DMS79 treated with DMSO at 0.1 percent for 48 hours (cell line): ENCODE data around the gene OTUD7B.
"Not testable (repeated sequence)": the region's sequence is repeated elsewhere in the genome, so short reads cannot be mapped to it uniquely, and the experiment has no call there.

Source experiments
- DNase-seq: peaks from one replicate; lab custom pipeline; 2025; lab: John Stamatoyannopoulos, UW

Gene OTUD7B

DNA sequence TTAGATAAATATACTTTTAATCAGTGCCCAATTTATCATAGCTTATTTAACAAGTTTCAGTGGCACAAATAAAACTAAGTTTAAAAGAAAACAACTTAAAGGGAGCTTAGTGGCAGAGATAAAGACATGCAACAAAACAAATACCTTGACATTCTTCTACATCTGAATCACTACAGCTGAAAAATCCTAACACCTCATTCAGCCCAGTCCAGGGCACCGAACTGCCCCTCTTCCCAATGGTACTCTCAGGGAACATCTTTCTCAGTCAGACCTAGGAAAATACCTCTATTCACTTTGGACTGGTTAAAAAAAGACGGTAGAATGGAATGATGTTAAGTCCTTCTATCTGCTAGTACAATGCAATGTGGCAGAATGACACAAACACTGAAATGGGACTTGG is 8.3 kb downstream of the OTUD7B start:
- DNase-seq, result no peak

DNA sequence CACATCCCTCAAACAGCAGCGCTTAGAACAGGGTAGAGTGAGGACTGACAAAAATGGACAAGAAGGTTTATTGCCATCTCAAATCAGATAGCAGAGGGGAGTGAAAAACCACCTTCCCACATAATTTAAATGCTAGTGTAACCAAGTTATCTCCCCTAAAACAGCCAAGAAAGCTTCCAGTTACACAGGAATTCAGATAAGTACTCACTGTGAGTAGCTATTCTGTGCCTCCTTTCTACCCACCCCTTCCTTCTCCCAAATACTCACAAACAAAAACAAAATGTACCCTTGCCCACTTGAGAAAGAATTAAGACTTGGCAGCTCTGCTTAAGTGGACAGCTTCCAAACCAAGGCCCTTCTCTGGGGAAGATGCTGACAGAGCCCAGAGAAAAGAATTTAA is 9.1 kb downstream of the OTUD7B start:
- no peak for DNase-seq

DNA sequence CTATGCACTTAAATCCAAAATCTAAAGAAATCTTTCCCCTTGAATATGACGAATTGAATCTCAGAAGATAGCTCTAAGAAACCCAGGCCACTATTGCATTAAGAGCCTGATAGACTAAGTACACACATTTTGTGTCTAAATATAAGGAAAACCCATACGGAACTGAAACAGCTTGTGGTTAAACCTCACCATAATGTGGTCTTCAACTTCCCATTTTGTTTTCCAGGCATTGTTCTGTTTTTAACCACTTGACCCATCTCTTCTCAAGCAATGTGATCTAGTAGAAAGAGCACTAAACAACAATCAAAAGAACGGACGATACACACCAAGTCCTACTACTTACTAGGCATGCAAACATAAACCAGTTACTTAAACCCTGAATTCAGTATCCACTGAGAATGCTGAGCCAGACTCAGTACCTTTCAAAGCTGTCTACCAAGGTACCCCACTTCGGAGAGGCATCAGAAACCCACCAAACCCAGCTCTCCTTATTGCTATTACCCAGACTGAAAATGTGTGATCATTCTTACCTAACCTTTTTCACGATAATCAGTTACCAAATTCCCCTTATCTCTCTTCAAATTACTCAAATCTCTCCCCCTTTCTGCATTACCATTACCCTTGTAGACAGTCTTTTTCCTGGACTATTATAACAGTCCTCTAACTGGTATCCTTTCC is 12.8 kb downstream of the OTUD7B start:
- no peak for DNase-seq

DNA sequence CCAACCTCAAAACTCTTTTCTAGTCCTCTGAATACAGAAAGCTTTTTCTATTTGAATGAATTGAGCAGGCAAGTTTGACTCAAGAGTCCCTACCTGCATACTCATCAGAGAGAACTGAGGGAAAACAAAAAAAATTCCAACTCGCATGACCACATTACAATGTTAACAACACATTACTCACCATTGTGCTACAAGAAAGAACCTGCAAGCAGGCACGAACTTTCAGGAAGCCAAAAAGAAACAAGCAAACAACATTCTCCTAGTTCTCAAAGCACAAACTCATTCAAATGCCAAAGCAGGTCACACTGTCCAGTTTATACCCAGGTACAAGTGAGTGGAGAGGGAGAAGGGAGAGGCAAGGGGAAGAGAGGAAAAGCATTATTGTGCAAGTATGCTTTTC is 14.6 kb downstream of the OTUD7B start:
- DNase-seq, result no peak

DNA sequence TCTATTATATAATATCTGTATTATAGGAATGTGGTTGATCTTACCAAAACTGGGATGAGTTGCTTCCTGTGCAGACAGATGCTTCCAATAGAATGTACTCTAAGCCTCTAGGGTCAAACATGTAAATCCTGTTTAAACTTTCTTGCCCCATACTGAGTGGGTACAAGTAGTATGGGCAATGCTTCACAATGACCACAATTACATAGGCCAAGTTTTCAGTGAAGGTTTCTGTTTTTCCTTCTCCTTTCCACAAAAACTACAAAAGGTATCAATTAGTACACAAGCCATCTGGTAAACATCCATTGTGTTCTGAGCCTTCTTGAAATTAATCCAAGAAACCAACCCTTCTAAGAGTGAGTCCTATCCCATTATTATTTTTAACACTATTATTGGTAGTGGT is 16.8 kb downstream of the OTUD7B start:
- DNase-seq, result no peak

DNA sequence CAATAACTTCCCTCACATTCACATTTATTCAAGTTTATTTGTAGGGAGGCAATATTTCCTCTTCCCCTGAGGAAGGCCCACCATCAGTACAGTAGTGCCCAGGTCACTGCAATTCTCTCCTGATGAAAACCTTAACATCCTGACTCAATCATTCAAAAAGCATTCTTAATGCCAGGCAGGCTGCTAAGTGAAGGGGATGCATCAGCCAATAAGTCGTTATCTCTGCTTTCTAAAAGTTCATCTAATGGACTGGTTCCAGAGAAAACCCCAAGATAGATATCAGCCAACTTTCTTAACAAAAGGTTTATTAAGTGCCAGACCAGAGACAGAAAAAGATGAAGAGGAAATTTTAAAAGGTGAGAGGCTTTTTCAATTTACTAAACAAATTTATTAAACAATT is 17.3 kb downstream of the OTUD7B start:
- DNase-seq, result no peak

DNA sequence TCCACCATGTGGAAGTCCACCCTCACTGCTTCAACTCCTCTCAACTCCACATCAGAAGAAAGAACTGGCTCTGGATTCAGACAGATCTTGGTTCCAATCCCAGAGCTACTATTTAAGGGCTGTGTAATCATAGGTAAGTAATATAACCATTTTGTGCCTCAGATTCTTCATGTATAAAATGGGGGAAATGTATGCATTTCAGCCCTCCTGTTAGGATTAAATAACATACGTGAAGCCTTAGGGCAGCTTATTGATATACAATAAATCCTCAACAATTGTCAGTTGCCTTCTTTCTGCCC is 23.3 kb downstream of the OTUD7B start:
- DNase-seq, result no peak

DNA sequence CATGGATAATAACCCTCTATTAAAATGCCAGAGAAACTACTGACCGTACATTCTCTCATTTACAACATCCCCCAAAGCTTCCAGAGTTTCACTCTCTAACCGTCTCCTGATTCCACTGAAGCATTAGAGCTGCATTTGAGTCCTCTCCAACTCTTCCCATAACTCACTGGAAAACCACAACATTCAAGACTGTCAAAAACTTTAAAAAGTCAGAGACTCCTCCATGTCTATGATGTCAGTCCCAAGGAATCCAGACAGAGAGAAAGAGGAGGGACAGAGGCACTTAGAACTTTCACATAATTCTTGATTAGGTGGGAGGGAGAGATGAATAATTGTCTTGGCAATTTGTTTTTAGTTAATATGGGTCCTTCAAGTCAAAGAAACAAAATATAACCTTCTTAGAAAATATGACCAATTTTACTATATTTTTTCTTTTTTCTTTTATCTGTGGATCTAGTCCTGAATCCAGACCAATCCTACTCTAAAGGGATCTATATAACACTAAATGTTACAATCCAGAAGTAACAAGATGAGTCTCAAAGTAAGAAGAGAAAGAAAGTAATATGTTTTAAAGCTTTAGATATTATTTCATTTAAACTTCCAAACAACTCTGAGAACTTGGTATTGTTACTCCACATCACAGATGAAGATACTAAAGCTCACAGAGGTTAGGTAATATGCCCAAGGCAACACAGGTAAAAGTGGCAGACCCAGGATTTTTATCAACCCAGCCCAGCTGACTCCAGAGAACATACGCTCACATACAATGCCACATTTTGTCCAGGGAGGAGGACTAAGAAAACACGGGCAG is 23.8 kb downstream of the OTUD7B start:
- DNase-seq, result no peak

DNA sequence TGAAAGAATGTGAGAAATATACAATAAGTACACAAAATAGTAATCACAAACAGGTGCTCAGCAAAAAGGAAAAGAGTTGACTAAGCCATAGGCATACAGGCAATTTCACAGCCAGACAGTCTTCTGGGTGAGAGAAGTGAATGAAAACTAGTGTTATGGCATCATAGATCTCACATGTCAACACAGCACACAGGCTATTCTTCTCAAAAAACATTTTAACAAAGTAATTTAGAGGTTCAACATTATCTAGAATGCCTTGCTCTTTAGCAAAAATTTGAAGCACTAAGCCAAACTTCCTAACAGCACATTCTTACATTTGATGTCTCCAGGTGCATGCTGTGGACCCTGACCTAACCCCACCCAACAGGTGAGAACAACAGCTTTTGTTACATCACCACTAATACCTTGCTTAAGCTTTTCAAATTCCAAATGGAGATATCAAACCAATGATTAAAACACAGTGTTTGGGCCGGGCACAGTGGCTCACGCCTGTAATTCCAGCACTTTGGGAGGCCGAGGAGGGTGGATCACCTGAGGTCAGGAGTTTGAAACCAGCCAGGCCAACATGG is 30.5 kb downstream of the OTUD7B start:
- no peak for DNase-seq

DNA sequence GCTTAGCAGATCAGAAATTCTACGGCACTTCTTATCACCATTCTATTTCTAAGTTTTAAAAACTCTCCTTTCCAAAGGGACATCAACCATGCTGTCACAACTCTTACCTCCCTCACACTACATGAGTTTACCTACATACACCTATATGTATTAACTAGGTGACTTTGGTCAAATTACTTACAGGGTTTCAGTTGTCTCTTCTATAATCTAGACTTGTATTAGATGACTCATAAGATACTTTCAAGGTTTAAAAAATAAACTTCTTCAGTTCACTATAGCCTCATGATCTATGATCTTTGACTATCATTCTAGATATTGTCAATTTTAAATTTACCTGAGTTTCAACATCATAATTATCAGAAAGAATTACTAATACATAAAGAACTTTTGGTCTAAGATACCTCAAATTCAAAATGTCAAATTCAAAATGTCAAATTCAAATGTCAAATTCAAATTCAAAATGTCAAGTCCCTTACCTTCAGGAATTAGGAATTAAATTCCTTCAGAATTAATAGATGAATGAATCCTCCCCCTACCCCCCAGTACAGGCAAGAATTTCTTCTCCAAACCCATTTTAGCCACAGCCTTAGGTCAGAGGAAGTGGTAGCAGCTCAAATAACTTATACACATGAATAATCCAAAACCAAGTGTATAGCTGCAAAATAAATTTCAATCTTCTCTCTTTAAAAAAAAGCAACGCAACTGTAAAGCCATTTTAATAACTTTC is 31.1 kb downstream of the OTUD7B start:
- no peak for DNase-seq

DNA sequence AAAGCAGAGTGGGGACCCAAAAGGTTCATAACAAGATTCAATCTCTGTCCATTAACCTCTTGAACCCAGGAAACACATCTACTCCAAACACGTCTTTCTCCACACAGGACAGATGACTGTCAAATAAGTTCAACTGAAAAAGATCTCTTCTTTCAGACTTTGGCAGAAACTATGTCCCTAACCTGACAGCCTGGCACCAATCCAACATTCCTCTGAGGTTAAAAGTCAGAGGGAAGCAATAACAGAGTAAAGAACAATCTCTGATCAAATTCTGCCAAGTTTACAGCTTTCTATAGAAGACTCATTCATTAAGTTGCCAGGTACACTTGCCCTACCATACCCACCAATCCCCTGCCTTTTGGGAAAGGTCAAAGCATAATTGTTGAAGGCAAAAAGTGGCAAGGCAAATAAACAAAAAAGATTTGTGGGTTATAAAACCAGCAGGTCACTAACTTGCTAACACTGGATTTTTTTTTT is 31.9 kb downstream of the OTUD7B start:
- DNase-seq, result no peak

DNA sequence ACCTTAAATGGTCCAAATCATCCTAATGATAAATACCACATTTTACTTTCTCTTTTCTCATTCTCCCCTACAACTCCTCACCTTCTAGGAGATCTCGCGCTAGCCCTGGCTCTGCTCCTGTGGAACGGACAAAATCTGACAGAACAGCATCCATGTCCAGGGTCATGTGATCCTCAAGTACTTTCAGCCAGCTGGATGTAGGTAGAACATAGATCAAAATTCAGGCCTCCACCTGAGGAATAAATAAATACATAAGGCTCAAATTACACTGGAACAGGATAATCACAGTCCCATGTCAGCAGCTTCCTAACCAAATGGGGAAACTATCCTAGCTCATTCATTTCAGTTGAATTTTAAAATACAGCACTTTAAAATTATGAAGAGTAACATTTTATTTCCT is 33.2 kb downstream of the OTUD7B start:
- peak; percentile 19 for DNase-seq

DNA sequence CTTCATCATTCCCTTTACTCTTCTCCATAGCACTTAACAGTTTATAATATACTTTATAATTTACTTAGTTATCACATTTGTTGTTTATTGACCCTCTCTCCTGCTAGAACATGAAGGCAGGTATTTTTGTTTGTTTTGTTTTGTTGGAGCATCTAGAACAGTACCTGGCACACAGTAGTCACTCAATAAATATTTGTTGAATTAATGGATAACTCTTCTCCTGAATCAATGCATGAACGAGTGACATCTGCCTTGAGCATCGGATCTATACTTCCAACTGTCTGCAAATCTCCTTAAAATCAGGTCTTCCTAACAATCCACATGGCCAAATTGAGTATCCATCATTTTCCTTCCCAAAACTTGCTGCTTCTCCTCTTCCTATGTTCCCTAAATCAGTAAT is 38.0 kb downstream of the OTUD7B start:
- DNase-seq, result no peak

DNA sequence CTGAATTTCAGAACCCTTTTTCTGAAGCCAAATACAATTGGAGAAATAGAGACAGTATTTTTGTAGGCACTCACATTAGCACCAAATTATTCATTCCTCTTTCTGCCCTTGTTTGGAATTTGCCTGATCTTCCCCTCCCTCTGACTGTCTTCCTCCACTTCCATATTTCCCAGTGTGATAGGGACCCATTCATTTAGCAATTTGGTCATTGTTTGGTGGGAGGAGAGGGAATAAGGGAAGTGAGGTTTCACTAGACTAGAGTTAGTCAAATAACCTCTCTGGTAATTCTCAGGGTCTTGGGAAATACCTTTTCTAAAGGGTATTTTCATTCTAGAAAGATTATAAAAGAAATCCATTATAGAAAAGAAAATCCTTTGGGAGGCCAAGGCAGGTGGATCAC is 42.9 kb downstream of the OTUD7B start:
- no peak for DNase-seq

DNA sequence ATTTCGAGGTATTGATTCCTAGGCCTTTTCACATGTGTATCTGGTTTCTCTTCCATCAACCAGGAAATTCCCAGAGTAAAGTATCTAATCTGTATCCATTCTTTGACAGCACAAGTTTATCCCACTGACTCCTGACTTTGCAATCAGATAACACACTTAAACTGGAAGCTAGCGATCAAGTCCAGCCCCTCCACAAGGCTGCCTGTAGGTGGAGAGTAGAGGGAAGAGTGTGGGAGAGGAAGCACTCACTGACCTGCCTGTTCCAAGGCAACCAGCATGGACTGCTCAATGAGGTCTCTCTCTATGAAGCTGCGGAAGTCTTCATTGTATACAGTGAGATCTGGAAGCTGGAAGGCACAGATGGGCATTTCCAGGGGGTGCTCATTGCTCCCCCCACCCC is 43.5 kb downstream of the OTUD7B start:
- no peak for DNase-seq

DNA sequence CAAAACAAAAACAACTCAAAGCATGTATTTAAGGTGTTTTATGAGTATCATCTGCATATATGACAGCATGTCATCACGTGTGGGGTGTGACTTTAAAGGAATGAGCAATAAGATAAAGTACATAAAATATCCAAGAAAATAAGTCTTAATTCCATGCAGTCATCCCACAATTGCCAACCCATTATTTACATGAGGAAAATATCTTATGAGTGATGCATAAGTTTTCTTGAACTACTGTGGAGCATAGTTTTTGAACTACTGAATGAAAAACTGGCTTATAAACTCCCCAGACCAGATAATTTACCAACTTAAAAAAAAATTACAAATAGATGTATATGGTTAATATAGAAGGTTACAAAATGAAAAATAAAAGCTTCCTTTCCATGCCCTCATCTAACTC is 44.1 kb downstream of the OTUD7B start:
- no peak for DNase-seq

DNA sequence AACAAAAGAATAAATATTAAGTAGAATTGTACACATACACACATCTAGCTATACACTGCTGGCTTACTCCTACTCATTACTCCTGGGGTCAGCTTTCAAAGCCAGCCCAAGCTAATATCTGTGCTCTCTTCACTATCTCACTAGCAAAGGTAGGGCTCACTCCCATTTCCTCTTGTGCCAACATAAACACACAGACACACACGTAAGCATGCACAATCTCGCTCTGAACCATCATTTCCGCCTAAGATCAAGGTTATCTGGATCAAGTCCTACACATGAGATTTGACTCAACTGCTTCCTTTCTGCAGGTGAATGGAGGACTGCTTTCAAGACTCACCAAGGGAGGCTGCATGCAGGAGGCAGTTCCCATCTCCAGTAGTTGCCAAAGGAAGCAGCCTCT is 45.1 kb downstream of the OTUD7B start:
- DNase-seq, result no peak

DNA sequence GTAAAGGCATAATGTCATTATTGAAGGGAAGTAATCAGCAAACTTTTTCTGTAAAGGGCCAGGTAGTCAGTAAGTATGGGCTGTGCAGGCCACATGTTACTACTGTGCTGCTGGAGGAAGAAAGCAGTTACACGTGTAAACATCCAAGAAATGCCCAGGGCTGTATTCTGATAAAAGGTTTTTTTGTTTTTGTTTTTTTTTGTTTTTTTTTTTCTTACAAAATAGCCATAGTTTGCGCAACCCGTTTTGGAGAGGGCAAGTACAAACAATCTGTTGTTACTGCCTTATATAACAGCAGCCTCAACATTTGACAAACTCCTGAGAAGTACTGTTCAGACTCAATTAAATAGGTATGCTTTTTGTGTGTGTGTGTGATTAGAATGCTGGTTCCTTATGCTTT is 47.2 kb downstream of the OTUD7B start:
- DNase-seq, result no peak

DNA sequence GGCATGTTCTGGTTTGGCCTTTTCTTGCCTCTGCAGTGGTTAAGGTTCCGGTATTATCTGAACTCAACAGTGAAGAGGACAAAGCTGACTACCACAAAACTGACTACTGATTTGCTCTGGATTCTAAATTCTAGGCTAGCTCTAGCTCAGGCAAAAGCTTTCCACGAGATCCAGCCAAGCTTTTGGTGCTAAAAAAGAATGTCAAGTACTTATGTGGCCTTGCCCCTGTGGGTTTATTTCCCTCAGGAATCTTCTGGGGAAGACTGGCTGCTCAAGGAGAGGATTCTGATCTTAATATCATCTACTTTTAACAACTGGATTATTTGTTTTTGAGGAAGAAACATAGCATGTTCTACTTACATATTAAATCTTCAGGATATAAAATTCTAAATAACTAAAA is 47.8 kb downstream of the OTUD7B start:
- DNase-seq, result no peak

DNA sequence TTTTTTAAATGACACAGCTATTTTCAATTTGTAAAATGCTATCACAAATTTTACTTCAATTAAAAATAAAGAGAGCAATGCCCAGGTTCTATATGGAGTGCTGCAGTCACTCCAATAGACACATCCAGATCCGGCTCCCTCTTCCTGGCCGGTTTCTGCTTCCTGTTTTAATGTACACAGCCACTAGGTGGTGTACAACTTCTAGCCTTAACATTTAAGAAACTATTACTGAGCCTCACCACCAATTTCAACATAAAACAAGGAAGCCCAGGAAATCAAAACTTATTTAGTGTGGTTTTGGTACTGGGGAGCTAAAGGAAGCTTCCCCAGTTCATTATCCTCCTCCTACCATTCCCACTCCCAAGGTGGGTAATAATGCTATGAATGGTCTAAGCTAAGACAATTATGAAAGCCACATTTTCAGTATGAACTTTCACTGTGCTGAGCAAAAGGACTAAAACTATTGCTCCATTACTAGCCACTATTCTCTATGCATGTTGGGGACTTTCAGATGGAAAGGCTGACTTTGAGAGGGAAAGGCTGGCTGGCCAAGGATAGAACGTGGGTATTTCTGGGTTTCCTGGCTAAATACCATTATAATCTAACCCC is 48.4 kb downstream of the OTUD7B start:
- peak; percentile 68 for DNase-seq

DNA sequence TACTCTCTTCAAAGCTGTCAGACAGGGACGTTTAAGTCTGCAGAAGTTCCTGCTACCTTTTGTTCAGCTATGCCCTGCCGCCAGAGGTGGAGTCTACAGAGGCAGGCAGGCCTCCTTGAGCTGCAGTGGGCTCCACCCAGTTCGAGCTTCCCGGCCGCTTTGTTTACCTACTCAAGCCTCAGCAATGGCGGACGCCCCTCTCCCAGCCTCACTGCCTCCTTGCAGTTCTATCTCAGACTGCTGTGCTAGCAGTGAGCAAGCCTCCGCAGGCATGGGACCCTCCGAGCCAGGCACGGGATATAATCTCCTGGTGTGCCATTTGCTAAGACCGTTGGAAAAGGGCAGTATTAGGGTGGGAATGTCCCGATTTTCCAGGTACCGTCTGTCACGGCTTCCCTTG is 53.0 kb downstream of the OTUD7B start:
- DNase-seq, result not testable (repeated sequence)

DNA sequence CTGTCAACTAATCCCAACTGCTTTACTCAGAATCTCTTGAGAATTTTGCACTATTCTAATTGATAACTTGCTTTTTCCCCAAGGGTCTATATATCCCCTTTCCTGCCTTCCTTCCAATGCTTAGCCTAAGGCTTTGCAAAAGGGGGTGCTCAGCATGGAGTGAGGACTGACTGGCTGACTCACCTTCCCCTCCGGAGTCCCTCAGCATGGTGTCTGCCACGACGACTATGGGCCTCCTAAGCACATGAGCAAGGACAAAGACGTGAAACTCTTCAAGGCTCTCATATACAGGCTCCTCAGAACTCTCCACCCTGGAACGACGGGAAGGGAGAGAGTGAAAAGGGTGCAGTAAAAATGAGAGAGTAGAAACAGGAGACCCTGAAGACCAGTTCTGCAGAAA is 60.6 kb downstream of the OTUD7B start:
- DNase-seq, result no peak
